HK-2 (cell line): ENCODE measurements around the gene COG4.

Experiments
- DNase-seq: peaks from one replicate; pipeline ENCODE4 v3.0.0-alpha.2; 2018; ENCODE audit not compliant: unreplicated experiment

The COG4 gene

GRCh38 chr16:70480127-70481105 lies 42.9 kb downstream of the COG4 start:
- DNase-seq, result no peak

GRCh38 chr16:70478912-70479341 lies 44.4 kb downstream of the COG4 start:
- DNase-seq, result no peak

GRCh38 chr16:70478169-70478568 lies 45.2 kb downstream of the COG4 start:
- DNase-seq, result no peak

GRCh38 chr16:70476272-70477020 lies 46.9 kb downstream of the COG4 start:
- DNase-seq, result peak; percentile 64

- DNase-seq, result no peak
Measured at GRCh38 chr16:70475054-70475871, 48.1 kb downstream of the COG4 start.

GRCh38 chr16:70474320-70475053 lies 48.9 kb downstream of the COG4 start:
- DNase-seq, result no peak

- DNase-seq, result no peak
Measured at GRCh38 chr16:70473446-70474319, 49.7 kb downstream of the COG4 start.

GRCh38 chr16:70472786-70473433 lies 50.4 kb downstream of the COG4 start:
- no peak for DNase-seq

GRCh38 chr16:70470927-70471341 lies 52.4 kb downstream of the COG4 start:
- DNase-seq, result no peak

- no peak for DNase-seq
Measured at GRCh38 chr16:70470141-70470926, 53.0 kb downstream of the COG4 start.

GRCh38 chr16:70468776-70469525 lies 54.4 kb downstream of the COG4 start:
- DNase-seq, result no peak

GRCh38 chr16:70467608-70468007 lies 55.7 kb downstream of the COG4 start:
- no peak for DNase-seq

- DNase-seq, result no peak
Measured at GRCh38 chr16:70467113-70467512, 56.2 kb downstream of the COG4 start.

- DNase-seq, result no peak
Measured at GRCh38 chr16:70466805-70467076, 56.6 kb downstream of the COG4 start.

- DNase-seq, result no peak
Measured at GRCh38 chr16:70465999-70466804, 57.2 kb downstream of the COG4 start.

GRCh38 chr16:70463235-70463634 lies 60.1 kb downstream of the COG4 start:
- DNase-seq, result no peak

- DNase-seq, result no peak
Measured at GRCh38 chr16:70460737-70461261, 62.6 kb downstream of the COG4 start.
